ENCODE measurements around the gene BEST1. TPM values are rescaled to one million over a fixed set of nuclear protein-coding genes. Genes with fewer than 3 reads are reported as not detected.
"Not testable (repeated sequence)": the region's sequence is repeated elsewhere in the genome, so short reads cannot be mapped to it uniquely, and the experiment has no call there.

Gene BEST1
- polyA plus RNA-seq, 12 donors = 2.4 to 8.2 (median 3.5) TPM; not detected in 1

DNA sequence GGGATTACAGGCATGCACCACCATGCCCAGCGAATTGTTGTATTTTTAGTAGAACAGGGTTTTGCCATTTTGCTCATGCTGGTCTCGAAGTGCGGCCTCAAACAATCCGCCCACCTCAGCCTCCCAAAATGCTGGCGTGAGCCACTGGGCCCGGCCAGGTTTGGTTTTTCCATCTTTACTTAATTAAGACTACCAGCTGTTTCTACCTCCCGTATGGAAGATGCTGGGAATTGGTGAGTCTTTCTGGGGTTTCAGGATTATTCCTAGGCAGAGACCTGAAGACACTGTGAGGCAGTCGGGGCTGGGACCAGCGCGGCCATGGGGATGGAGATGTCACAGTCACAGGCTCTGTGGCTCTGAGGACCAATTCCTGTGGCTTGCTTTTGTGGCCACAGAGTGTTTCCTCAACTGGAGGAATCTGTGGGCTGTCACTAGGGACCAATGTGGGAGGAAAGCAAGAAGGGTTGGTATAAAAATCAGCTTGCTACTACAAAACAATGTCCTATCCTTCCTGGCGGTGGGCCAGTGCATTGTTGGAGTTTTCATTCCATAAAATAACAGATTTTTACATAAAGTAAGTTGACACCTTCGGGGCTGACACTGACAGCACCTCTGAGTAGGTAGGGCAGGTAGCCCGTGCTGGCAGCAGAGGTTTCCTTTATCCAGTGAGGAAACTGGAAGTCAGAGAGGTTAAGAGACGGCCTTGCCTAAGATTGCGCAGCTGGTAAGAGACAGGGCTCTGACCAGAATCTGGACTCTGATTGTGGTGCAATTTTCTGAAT is 25.7 kb downstream of the BEST1 start:
- DNase-seq = no peak

DNA sequence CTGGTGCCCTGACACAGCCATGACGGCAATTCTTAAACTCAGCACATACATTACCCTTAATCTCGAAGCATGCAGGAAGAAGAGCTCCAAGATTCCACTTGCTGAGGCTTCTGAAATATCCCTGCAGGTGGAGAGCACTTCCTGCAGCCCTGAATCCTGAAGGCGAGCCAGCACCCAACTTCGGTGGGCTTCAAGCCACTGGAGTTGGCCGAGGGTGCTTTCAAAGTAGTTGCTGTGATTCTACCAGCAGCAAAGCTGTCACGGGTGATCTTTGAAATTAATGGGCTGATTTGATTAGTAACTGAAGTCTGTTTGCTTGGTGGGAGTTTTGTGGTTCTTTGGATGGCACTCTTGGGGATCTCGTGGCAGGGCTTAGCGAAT is 26.3 kb downstream of the BEST1 start:
- no peak for DNase-seq

DNA sequence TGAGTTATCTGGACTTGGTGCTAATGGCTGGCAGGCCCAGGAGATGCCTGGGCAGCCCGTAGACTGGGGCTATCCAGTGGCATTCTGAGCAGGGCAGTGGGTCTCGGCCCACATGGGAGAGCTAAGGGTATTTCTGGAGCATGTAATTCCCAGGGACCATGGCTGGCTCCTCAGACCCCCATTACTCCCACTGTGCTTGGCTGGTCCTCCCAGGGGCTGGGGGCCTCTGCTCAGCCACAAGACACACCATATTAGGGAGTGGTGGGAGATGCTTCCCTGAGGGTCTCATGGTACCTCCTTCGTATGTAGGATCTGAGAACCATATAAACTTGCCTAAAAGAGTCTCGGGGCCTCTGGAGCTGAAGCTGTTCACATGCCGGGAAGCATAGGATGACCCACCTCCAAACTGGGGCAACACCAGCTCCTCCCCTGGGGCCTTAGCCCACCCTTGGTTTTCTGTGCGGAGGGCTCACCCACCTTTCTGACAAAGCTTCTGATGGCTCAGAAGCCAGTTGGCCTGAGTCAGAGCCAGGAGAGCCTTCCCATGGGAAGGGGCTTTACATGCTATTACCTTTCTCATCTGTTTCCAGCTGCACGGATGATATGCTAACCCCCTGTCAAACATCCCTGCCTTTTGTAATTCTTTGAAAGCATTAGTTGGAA is 26.8 kb downstream of the BEST1 start:
- no peak for DNase-seq

DNA sequence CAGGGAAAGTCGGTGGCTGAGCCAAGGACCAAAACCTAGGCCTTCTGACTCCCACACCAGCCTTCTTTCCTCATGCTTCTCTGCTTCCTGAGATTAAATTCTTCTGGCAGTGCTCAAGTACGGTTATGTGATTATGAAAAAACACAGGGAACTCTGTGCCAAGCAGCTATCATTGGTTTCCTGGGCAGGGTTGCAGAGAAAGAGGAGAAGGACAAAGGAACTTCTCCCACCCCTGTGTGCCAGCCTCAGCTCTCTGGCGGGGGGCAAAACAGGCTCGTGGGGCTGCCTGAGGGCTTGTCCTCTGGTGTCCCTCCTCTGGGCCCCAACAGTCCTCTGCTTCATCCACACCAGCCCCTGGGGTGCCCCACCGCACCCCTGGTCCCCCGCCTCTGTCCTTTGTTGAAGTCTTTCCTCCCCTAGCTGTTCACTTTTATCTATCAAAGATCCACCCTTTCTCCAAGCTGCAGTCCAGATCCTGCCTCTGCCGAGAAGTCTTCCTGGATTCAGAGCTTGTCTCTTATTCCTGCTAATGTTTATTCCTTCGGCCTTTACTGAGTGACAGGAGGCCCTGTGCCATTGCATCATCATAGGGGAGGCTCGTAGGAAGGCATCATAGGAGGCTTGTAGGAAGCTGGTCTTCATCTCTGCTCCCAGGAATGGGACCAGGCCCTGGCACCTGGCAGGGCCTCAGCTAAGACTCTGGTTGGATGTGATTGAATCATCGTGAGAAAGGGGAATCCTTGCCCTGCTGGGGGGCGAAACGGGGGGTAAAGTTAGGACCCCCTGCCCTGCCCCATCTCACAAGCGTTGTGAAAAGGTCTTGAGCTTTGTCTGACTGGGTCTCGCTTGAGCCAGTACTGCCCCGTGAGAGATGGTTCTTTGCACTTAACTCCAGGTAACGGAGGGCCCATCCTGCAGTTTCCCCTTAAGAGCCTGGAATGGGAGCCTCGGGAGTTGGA is 28.8 kb downstream of the BEST1 start:
- DNase-seq = no peak

DNA sequence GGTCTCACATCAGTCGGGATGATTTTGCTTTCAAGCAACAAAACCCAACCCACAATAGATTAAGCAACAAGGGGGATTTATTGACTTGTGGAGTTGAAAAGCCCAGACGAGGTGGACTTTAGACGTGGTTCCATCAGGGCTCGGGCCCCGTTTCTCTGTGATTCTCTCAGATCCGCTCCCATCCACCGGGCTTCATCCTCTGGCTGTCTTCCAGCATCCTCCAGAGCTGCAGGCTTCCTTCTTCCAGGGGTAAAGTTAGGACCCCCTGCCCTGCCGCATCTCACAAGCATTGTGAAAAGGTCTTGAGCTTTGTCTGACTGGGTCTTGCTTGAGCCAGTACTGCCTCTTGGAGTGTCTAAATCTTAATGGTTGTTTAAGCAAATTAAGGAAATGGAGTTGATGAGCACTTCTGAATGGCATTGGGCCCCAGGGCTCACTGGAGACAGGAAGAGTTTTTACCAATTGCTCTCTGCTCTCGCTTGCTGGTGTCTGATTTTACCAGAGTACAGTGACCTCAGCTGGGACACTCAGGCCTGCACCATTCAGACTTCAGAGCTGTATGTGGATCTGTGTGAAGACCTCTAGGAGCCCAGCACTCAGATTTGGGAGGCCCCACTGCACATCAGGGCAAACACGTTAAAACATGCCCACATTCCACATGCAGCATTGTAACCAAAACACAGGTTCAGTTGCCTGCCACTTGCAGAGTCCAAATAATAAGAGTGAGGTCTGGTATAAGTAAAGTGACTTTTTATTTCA is 30.8 kb downstream of the BEST1 start:
- DNase-seq = no peak

DNA sequence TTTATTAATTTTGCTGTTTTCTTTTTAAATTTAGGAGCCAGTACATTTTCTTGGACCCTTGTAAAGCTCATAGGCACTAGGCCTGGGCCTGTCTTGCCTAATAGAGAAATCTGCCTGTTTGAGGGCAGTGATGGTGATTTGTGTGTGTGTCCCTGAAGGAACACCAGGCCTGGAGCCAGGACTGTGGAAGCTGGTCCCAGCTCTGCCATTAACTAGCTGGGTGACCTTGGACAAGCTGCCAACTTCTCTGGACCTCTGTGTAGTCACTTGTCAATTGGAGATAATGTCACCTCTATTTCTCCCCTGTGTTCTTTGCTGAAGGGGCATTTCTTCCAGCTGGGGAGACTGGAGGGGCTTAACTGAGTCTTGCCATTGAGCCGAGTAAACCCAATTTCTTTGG is 33.3 kb downstream of the BEST1 start:
- DNase-seq = no peak

DNA sequence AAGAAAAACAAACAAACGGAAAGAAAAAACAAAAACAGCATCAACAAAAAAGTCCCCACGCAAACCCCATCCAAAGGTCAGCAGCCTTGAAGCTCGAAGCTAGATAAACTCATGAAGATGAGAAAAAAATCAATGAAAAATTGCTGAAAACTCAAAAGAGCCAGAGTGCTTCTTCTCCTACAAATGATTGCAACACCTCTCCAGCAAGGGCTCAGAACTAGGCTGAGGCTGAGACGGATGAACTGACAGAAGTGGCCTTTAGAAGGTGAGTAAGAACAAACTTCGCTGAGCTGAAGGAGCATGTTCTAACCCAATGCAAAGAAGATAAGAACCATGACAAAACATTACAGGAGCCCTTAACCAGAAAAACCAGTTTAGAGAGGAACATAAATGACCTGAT is 35.7 kb downstream of the BEST1 start:
- DNase-seq = no peak

DNA sequence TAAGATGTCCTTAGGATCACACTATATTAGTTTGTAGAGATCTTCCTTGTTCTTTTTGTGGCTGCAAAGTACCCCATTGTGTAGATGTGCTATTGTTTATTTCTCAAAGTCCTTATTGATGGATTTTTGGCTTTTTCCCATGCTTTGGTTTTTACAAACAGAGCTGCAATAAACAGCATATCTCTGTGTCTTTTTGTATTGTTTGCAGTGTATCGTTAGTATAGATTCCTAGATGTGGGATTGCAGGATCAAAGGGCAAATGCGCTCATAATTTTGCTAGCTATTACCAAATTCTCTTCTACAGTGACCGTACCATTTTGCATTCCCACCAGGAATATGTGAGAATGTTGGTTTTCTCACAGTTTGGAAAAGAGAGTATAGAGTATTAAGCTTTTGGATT is 44.8 kb downstream of the BEST1 start:
- no peak for DNase-seq

DNA sequence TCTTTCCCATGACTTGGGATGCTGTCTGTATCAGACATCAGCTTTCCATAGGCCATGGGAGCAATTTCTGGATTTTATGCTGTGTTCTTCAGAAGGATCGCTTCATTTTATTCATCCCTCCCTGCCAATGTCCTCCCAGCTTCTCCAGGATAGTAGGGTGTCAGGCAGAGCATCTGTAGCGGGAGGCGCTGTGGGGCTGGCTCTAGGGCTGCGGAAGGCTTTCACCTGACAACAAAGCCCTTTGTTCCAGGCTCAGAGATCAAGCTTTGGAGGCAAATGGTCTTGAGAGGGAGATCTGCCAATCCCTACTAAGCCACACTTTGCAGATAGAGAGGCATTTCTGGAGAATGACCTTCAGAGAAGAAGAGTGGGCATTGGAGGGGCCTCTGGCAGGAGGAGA is 46.8 kb downstream of the BEST1 start:
- DNase-seq = no peak

DNA sequence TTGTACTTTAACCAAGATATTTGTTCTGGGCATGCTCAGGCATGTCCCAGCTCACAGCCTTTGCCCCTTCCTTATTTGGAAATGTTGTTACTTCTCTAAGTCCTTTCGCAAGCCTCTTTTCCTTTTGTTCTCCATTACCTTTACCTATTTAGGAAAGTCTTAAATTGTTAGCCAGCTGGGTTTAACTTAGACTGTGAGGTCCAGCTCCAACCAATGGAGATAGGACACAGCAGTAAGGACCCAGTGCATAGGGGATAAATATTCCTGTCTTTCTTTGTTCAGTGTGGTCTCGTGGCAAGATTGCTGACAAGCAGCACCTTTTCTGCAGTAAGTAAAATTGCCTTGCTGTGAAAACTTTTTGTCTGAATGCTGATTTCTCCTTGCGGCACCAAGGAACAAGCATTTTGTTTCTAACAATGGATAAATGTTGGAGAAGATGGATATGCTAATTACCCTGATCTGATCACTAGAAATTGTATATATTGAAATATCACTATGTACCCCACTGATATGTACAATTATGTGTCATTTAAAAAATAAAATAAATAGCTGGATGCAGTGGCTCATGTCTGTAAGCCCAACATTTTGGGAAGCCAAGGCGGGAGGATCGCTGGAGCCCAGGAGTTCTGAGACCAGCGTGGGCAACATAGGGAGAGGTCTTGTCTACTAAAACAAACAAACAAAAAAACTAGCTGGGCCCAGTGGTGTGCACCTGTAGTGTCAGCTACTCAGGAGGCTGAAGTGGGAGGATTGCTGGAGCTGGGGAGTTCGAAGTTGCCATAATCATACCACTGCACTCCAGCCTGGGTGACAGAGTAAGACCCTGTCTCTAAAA is 49.2 kb downstream of the BEST1 start:
- DNase-seq = no peak

DNA sequence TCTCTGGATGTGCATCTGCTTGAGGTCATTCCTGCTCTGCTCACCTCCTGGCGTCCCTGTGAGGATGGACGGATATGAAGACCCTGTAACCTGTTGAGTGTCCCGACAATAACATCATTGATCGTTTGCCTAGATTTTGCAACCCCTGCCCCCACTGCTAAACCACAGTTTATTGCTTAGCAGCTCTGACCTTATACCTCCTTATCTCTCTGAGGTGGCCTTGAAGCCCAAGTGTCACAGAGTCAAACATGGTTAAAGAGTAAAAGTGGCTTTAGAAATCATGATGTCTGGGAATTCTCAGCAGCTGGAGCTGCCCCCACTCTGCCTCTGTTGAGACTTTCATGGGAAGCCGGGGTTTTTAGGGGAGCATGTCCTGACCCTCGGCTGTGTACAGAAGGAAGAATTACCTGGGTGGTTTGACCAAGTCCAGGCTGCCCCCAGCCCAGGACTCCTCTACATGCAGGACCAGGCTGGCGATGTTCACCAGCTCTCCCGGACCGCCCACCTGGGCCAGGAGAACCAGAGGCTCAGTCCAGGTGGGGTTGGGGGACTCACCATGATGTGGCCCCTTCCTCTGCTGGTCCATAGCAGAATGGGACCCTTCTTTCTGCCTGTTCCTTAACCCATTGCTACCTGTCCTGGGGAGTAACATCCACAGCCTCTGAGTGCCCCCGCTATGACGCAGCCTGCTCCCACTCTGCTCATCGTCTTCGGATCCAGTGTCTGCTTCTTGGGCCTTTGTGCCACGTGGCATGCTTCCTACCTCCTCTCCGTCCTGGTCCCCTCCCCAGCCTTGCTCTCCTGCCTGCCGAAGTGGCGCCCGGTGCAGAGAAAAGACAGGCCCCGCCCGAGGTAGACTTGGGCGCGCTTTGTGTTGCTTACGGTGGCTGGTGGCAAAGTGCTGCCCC is 50.6 kb downstream of the BEST1 start:
- DNase-seq = no peak

DNA sequence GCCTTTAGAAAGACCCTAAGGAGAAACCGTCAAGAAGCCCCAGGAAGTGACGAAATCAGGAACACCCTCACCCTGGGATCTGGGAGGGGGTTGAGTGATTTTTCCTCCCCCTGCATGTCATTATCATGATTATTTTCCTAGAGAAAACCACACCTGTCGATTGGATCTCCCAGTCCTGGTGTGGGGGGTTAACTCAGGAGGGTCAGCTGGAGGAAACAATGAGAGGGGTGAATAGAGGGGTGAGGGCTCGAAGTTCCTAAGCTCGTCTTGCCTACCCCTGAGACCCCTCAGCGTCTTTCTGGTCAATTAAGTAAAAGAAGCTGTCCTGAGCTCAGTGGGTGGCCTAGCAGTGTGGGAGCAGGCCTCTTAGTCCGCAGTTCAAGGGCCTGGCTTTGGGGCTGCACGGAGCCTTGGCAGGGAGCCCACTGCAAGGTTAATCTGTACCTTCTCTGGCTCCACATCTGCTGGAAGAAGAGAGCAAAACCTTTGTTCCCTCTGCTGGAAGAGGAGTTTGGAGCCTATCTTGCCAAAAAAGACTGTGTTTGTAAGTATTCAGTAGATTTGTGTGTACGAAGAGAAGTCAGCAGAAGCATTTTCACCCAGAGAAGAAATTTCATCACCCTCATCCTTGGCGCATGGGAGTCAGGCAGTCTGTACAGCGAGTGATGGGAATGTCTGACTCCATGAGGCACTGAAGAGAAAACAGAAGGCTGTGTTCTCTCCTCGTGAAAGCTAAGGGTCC is 51.5 kb downstream of the BEST1 start:
- no peak for DNase-seq

DNA sequence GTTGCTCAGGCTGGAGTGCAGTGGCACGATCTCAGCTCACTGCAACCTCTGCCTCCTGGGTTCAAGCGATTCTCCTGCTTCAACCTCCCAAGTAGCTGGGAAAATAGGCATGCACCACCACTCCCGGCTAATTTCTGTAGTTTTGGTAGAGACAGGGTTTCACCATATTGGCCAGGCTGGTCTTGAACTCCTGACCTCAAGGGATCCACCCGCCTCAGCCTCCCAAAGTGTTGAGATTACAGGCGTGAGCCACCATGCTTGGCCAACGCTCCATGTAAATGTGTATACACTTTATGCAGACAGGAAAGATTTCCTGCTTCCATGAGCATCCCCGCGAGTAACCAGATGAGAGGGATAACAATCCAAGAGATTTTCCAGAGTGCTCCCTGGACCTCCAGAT is 52.1 kb downstream of the BEST1 start:
- DNase-seq = not testable (repeated sequence)

DNA sequence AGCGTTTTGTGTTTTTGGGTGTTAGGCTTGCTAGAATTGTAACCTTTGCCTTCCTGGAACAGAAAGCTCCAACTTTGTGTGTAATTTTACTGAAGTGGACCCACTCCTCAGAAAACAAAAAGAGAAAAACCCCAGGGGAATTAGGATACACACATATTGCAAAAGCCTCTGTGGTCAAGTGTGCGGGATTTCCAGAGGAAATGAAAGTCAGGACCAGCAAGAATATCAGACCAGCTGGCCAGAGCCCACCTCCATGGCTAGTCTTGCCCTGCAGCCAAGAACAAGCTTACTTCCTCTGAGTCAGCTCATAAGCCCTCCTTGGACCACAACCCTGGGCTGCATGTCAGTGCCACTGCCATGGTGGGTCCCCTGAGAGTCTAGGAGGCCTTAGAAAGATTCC is 54.3 kb downstream of the BEST1 start:
- DNase-seq = peak; percentile 9

DNA sequence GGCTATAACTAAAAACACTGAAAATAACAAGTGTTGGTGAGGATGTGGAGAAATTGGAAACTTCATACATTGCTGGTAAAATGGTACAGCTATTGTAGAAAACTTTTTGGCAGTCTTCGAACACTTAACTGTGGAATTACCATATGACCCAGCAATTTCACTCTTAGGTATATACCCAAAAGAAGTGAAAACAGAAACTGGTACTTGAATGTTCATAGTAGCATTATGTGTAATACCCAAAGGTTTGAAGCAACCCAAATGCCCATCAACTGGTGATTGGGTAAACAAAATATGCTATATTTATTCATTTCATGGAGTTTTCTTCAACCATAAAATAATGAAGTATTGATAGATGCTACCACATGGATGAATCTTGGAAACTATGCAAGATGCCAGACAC is 58.0 kb downstream of the BEST1 start:
- no peak for DNase-seq

DNA sequence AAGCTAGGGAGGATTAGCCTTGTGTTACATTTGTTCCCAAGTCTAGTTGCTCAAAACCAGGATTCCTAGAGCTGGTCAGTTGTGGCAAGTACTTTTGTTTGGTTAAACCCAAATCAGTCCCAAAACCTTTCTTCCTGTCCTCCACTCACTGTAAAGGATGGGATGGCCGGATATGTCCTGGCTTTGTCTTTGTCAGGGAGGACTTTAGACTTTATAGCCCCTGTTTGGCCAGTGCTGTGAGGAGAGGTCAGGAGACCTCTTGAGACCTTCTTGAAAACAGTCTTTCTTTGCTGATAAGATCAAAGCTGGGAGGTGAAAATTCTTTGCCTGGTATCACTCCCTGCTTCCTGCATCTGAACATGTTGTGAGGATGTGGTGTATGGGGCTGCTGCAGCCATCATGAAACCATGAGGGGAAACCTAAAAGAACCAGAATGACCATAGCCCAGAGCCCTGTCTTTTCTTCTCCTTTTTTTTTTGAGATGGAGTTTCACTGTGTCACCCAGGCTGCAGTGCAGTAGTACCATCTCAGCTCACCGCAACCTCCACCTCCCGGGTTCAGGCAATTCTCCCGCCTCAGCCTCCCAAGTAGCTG is 60.9 kb downstream of the BEST1 start:
- DNase-seq = no peak

DNA sequence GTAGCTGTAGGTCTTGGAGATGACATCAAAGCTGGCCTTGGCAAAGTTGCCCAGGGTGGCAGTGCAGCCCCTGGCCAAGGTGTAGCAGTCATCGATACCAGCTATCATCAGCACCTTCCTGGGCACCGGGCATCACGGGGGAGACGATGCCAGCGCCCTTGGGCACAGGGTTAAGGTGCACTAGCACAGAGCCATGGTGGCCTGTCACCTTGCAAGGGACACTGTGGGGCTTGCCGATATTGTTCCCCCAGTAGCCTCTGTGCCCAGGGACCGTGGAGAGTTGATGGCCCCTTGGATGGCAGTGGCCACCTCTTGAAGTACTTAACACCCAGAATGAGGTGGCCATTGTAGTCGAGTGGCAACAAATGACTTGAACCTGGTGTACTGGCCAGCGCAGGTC is 61.7 kb downstream of the BEST1 start:
- DNase-seq = no peak

DNA sequence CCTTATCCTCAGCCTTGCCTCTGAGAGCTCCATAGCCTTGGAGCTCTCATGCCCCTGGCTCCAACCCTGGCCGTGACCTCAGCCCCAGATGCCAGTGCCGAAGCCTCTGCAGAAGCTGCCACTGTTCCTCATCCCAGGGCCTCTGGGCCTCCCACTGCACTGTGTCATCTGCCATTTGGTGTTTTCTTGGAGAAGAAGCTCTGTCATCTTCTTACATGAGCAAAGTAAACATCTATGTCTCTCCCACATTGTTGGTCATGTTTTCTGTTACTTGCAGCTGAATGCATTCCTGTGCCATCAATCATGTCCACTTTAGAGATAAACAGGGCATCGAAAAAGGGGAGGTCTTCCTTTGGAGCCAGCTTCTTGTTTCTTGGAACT is 62.3 kb downstream of the BEST1 start:
- no peak for DNase-seq
